ENCODE data around the gene ATRAID. TPM values are rescaled to one million over a fixed set of nuclear protein-coding genes. Genes with fewer than 3 reads are reported as not detected.

The ATRAID gene
- total and polyA plus RNA-seq, 2 donors (not counting 3 experiments of a cell fraction or from before 2014, with no cell fraction given): 84.3 to 283 TPM

DNA sequence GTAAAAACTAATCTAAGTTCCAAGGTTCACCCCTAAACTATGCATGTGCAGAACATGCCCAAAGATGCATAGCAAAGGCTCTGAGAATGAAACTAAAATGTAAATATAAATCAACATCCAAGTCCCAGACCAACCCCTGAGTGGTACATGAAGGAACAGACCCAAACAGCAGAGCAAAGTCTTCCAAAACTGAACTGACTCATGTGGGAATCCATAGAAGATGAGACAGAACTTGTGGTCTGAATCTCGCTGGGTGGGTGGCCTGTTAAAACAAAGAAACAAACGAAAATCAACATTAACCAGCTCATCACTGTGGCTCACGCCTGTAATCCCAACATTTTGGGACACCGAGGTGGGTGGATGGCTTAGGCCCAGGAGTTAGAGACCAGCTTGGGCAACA lies 29.5 kb upstream of the ATRAID start:
- H3K79me2 ChIP-seq (ENCODE audit: control insufficient read depth, insufficient read depth, low read length): no peaks in the 10 kb centered on the region
- H4K20me1 ChIP-seq (replicated peaks; ENCODE audit: control insufficient read depth, extremely low read depth, insufficient read depth, low read length): no peaks in the 10 kb centered on the region
- BruUV-seq (replicated peaks): no TSS peak
- intact Hi-C loops (cut with micrococcal nuclease): no loop called here
- ChIA-PET CTCF (interaction anchor here (1.7 to 2.8 kb wide), 2 partner anchors 9 to 13 kb away, joined by 8 to 17 read pairs; no protein-coding TSS in a partner anchor), POLR2A (no interaction called here)
- H3K27ac ChIP-seq (ENCODE audit: insufficient read depth, low read depth, low read length): no peak overlapping the region
- TF ChIP-seq POLR2A (IDR thresholded peaks at IDR 0.05; ENCODE audit: low read depth, low read length) (no peak), MYC (IDR thresholded peaks at IDR 0.05; ENCODE audit: low read depth, low read length) (no peak), POLR2AphosphoS5 (IDR thresholded peaks at IDR 0.05; ENCODE audit: insufficient read depth, low read depth, low read length) (no peak)
- TF ChIP-seq, protein P1, sequence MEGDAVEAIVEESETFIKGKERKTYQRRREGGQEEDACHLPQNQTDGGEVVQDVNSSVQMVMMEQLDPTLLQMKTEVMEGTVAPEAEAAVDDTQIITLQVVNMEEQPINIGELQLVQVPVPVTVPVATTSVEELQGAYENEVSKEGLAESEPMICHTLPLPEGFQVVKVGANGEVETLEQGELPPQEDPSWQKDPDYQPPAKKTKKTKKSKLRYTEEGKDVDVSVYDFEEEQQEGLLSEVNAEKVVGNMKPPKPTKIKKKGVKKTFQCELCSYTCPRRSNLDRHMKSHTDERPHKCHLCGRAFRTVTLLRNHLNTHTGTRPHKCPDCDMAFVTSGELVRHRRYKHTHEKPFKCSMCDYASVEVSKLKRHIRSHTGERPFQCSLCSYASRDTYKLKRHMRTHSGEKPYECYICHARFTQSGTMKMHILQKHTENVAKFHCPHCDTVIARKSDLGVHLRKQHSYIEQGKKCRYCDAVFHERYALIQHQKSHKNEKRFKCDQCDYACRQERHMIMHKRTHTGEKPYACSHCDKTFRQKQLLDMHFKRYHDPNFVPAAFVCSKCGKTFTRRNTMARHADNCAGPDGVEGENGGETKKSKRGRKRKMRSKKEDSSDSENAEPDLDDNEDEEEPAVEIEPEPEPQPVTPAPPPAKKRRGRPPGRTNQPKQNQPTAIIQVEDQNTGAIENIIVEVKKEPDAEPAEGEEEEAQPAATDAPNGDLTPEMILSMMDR (IDR thresholded peaks at IDR 0.05; ENCODE audit: extremely low read depth in 1 of 2, insufficient read depth in 1 of 2, low read depth in 1 of 2, low read length in 2 of 2): no peak
- H3K4me1 ChIP-seq (ENCODE audit: control insufficient read depth, extremely low read depth, insufficient read depth, low read length): no peaks in the 10 kb centered on the region
- dilution Hi-C loops (cut with MboI; ENCODE audit: extremely low pct_ligation_motif_present, low sequenced_read_pairs): no loop called here
- H3K9me1 ChIP-seq (replicated peaks; ENCODE audit: control insufficient read depth, extremely low read depth, insufficient read depth, low read length): no peaks in the 10 kb centered on the region
- DNase-seq (ENCODE audit: low read depth, low spot score) (no peak), FAIRE-seq (no peak)
- no peak overlapping the region for H3K4me2 ChIP-seq (ENCODE audit: insufficient read depth, low read length)
- peaks cover 17 to 20% of the 10 kb centered on the region in 2 experiments for H3K27me3 ChIP-seq (ENCODE audit: control insufficient read depth in 2 of 2, insufficient read depth in 2 of 2, low read length in 2 of 2)
- no peak overlapping the region for H2AFZ ChIP-seq (ENCODE audit: low read depth, low read length)
- H3K36me3 ChIP-seq (ENCODE audit: control insufficient read depth in 2 of 2, extremely low read depth in 1 of 2, insufficient read depth in 2 of 2, low read length in 2 of 2): no peaks in the 10 kb centered on the region
- H3K9me3 ChIP-seq (replicated peaks; ENCODE audit: control insufficient read depth, insufficient read depth, low read length): no peaks in the 10 kb centered on the region
- no peak overlapping the region for H3K4me3 ChIP-seq (replicated peaks in 1 of 3; ENCODE audit: insufficient read depth in 1 of 3, low read depth in 1 of 3, low read length in 3 of 3)
- no peak overlapping the region for H3K9ac ChIP-seq (replicated peaks; ENCODE audit: extremely low read depth, insufficient read depth, low read length)

- H3K79me2 ChIP-seq (ENCODE audit: control insufficient read depth, insufficient read depth, low read length): no peaks in the 10 kb centered on the region
- no peaks in the 10 kb centered on the region for H4K20me1 ChIP-seq (replicated peaks; ENCODE audit: control insufficient read depth, extremely low read depth, insufficient read depth, low read length)
- no TSS peak for BruUV-seq (replicated peaks)
- FAIRE-seq (no peak), DNase-seq (ENCODE audit: low read depth, low spot score) (no peak)
- H3K9me3 ChIP-seq (replicated peaks; ENCODE audit: control insufficient read depth, insufficient read depth, low read length): no peaks in the 10 kb centered on the region
- H3K4me3 ChIP-seq (replicated peaks in 1 of 3; ENCODE audit: insufficient read depth in 1 of 3, low read depth in 1 of 3, low read length in 3 of 3): no peak overlapping the region
- no peak overlapping the region for H2AFZ ChIP-seq (ENCODE audit: low read depth, low read length)
- no peaks in the 10 kb centered on the region for H3K9me1 ChIP-seq (replicated peaks; ENCODE audit: control insufficient read depth, extremely low read depth, insufficient read depth, low read length)
- peaks cover 13 to 20% of the 10 kb centered on the region in 2 experiments for H3K27me3 ChIP-seq (ENCODE audit: control insufficient read depth in 2 of 2, insufficient read depth in 2 of 2, low read length in 2 of 2)
- CTCF ChIA-PET: interaction anchor here (1.8 kb wide), 2 partner anchors 9 to 14 kb away, joined by 5 to 8 read pairs; no protein-coding TSS in a partner anchor
- H3K27ac ChIP-seq (ENCODE audit: insufficient read depth, low read depth, low read length): no peak overlapping the region
- TF ChIP-seq FOS (IDR thresholded peaks at IDR 0.05; ENCODE audit: borderline replicate concordance, insufficient read depth, low read length) (no peak), POLR2A (IDR thresholded peaks at IDR 0.05; ENCODE audit: low read depth, low read length) (no peak), MYC (IDR thresholded peaks at IDR 0.05; ENCODE audit: low read depth, low read length) (no peak), POLR2AphosphoS5 (IDR thresholded peaks at IDR 0.05; ENCODE audit: insufficient read depth, low read depth, low read length) (no peak), JUN (IDR thresholded peaks at IDR 0.05; ENCODE audit: borderline replicate concordance, insufficient read depth, insufficient read length, low read depth) (no peak), EZH2 (IDR thresholded peaks at IDR 0.05; ENCODE audit: borderline replicate concordance, low read depth, low read length, severe bottlenecking) (no peak), GATA2 (IDR thresholded peaks at IDR 0.05; ENCODE audit: insufficient read depth, insufficient read length, low read depth, low read length) (no peak)
- TF ChIP-seq, protein P2, sequence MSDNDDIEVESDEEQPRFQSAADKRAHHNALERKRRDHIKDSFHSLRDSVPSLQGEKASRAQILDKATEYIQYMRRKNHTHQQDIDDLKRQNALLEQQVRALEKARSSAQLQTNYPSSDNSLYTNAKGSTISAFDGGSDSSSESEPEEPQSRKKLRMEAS (IDR thresholded peaks at IDR 0.05; ENCODE audit: insufficient read depth, insufficient read length): no peak
- TF ChIP-seq, protein P1 (IDR thresholded peaks at IDR 0.05; ENCODE audit: extremely low read depth in 1 of 2, insufficient read depth in 1 of 2, low read depth in 1 of 2, low read length in 2 of 2): no peak
- dilution Hi-C loops (cut with MboI; ENCODE audit: extremely low pct_ligation_motif_present, low sequenced_read_pairs): no loop called here
- intact Hi-C loops (cut with micrococcal nuclease): no loop called here
- H3K4me1 ChIP-seq (ENCODE audit: control insufficient read depth, extremely low read depth, insufficient read depth, low read length): no peaks in the 10 kb centered on the region
- H3K9ac ChIP-seq (replicated peaks; ENCODE audit: extremely low read depth, insufficient read depth, low read length): no peak overlapping the region
- POLR2A ChIA-PET: no interaction called here
- no peaks in the 10 kb centered on the region for H3K36me3 ChIP-seq (ENCODE audit: control insufficient read depth in 2 of 2, extremely low read depth in 1 of 2, insufficient read depth in 2 of 2, low read length in 2 of 2)
- no peak overlapping the region for H3K4me2 ChIP-seq (ENCODE audit: insufficient read depth, low read length)
Measured at GRCh38 chr2:27184115-27184514, 27.7 kb upstream of the ATRAID start.

Measured in endothelial cell of umbilical vein (primary cell).